SH-SY5Y (cell line): Measurements from ENCODE around the gene ZNF512.

ENCODE experiments used
- GATA2 ChIP-seq: IDR thresholded peaks from 2 replicates; pipeline ENCODE4 v1.6.1; 2011; ENCODE audit warnings: mild to moderate bottlenecking, low read depth, low read length
- GATA3 ChIP-seq: IDR thresholded peaks from 2 replicates; pipeline ENCODE4 v1.6.1; 2011; ENCODE audit warnings: low read depth, mild to moderate bottlenecking, low read length, moderate library complexity

GRCh38 chr2:27655155-27655951 lies 72.5 kb downstream of the ZNF512 start:
- TF ChIP-seq GATA3: no peak
- TF ChIP-seq GATA2: no peak
